LNCaP clone FGC (cell line): Measurements from ENCODE around the gene ZNF24.

Experiments
- DNase-seq: peaks from one replicate; pipeline ENCODE4 v3.0.0-alpha.2; 2011; ENCODE audit warnings: low read depth
- H3K4me3 ChIP-seq: 2 replicates; pipeline ENCODE4 v1.5.1; 2011; ENCODE audit warnings: mild to moderate bottlenecking, low read depth, low read length, control low read depth
- TF ChIP-seq, protein P1 (sequence below): IDR thresholded peaks from 2 replicates; pipeline ENCODE4 v1.5.1; 2012; ENCODE audit warnings: mild to moderate bottlenecking; ENCODE audit not compliant: control insufficient read depth, insufficient read depth; ENCODE audit errors: extremely low read depth

Gene ZNF24

DNA sequence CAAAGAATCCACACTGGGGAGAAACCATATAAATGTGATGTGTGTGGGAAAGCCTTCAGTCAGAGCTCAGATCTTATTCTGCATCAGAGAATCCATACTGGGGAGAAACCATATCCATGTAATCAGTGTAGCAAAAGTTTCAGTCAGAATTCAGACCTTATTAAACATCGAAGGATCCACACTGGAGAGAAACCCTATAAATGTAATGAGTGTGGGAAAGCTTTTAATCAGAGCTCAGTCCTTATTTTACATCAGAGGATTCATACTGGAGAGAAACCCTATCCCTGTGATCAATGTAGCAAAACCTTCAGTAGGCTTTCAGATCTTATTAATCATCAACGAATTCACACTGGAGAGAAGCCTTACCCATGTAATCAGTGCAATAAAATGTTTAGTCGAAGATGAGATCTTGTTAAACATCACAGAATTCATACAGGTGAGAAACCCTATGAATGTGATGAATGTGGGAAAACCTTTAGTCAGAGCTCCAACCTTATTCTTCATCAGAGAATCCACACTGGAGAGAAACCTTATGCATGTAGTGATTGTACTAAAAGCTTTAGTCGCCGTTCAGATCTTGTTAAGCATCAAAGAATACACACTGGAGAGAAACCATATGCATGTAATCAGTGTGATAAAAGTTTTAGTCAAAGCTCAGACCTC is 37.5 kb downstream of the ZNF24 start:
- no peak for DNase-seq
- no peak overlapping the region for H3K4me3 ChIP-seq
- TF ChIP-seq, protein P1, sequence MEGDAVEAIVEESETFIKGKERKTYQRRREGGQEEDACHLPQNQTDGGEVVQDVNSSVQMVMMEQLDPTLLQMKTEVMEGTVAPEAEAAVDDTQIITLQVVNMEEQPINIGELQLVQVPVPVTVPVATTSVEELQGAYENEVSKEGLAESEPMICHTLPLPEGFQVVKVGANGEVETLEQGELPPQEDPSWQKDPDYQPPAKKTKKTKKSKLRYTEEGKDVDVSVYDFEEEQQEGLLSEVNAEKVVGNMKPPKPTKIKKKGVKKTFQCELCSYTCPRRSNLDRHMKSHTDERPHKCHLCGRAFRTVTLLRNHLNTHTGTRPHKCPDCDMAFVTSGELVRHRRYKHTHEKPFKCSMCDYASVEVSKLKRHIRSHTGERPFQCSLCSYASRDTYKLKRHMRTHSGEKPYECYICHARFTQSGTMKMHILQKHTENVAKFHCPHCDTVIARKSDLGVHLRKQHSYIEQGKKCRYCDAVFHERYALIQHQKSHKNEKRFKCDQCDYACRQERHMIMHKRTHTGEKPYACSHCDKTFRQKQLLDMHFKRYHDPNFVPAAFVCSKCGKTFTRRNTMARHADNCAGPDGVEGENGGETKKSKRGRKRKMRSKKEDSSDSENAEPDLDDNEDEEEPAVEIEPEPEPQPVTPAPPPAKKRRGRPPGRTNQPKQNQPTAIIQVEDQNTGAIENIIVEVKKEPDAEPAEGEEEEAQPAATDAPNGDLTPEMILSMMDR = no peak

DNA sequence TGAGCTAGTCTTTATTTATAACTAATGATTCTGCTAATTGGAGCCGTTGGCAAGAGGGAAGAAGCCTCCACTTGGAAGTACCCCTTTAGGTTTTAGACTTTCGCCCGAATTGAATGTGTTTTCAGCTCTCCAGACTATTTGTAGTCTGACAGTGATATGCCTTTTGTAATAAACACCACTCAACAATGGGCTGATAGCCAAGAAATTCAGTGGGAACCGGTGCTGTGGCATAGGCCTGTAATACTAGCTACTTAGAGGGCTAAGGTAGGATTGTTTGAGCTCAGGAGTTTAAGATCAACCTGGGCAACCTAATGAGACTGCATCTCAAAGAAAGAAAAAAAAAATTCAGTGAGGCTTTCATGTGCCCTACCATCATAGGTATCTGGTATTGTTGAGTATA is 40.6 kb downstream of the ZNF24 start:
- DNase-seq = no peak
- no peak overlapping the region for H3K4me3 ChIP-seq
- TF ChIP-seq, protein P1 = no peak

DNA sequence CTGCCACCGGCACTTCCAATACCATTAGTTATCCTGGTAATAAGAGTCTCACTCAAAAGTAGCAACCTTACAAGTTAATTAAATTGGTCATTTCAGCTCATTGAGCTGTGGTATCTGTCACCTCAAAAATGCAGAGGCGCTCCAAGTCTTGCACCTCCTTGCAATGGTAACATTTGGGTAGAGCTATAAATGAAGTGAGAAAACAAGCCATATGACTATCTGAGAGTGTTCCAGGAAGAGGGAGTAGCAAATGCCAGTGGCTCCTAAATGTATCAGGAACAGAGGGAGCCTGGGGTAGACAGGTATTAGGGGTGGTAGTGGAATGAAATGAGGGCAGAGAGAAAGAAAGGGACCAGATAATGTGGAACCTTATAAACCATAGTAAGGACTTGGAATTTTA is 48.2 kb downstream of the ZNF24 start:
- H3K4me3 ChIP-seq = no peak overlapping the region
- TF ChIP-seq, protein P1 = no peak
- DNase-seq = no peak

DNA sequence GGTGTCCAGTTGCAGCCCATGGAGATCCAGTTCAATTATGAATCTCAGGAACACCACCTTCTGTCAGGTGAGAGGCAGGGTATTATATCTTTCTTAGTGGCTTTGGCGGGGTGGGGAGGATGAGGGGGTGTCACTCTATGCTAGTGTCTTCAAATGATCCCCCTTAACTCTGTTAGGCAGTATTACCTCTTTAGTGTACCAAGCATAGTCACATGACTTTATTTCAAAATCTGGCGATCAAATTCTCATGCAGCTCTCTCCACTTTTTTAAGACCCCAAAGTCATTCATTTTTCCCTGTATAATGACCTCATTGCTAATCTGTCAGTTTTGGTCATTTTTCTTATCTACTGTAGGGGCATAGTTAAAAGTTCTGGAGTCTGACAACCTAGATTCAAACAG is 53.1 kb downstream of the ZNF24 start:
- H3K4me3 ChIP-seq = peak overlapping the region; percentile 74
- no peak for DNase-seq
- TF ChIP-seq, protein P1 = no peak

DNA sequence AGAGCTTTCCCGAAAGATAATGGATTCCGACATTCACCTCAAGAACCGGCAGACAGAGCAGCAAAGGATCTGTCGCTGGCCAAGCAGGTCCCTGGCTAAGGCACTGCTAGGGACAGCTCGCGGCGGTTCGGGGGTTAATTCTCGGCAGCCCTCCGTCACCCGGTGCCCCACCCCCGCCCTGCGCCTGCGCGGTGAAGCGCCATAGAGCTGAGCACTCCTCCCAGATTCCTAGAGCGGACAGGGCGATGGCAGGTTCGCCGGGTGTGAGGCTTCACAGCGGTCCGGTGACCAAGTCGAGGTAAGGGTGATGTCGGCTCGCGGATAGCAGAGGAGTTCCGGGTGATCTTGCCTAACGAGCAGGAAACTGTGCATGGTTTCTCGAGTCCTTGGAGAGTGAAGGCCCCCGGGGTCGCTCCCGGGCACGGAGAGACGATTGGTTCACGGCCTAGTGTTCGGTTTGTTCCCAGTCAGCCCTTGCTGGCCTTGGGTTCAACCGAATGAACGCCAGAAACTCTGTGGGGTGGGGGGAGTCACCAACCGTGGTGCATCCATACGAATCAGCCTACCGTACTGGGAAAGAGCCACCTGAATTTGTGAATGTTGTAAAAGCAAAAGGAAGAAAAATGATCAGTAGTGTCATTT is 54.0 kb downstream of the ZNF24 start, which contains the start of gene ZSCAN30:
Gene ZSCAN30, minus strand, starts transcription at position 136 of the 642 bp plus-strand sequence. CDS start 25,877 bp downstream, outside the sequence.
- DNase-seq = peak; percentile 87

DNA sequence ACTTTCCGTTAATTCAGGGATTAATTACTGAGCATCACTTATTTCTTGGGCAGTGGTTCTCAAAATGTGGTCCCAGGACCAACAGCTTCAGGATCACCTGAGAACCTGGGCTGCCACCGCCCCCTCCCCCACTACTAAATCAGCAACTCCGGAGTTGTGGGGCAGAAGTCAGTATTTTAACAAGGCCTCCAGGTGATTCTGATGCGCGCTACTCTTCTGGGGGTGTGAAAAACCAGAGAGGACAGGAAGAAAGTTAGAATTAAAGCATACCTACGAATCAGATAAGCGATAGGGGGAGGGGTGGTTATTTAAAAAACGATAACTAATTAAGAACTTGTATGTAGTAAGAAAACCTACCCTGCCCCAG is 54.5 kb downstream of the ZNF24 start:
- H3K4me3 ChIP-seq = peak overlapping the region; percentile 74
- TF ChIP-seq, protein P1 = no peak
- no peak for DNase-seq

More for the DNA sequence above, 54.0 kb downstream of the ZNF24 start, which contains the start of gene ZSCAN30:
- TF ChIP-seq, protein P1 = no peak
- peak within 1 kb of the TSS; percentile 74 for H3K4me3 ChIP-seq
